Stimulated activated naive CD4-positive, alpha-beta T cell (primary cell): ENCODE measurements around the gene SRSF4.
"Not testable (repeated sequence)": the region's sequence is repeated elsewhere in the genome, so short reads cannot be mapped to it uniquely, and the experiment has no call there.

Experiments used
- DNase-seq, 6 experiments: peaks; one replicate each; lab custom pipeline; 2025; lab: John Stamatoyannopoulos, UW

Gene SRSF4

GRCh38 chr1:29124366-29125236 is 57.1 kb downstream of the SRSF4 start:
- peak in 5 of 6 experiments; percentile 16 to 55 (median 47) for DNase-seq

- DNase-seq = no peak
Measured at GRCh38 chr1:29123887-29124365, 57.8 kb downstream of the SRSF4 start, which contains the start of gene TMEM200B. Gene TMEM200B, minus strand, starts transcription at chr1:29123903. Its CDS starts 2,075 bp downstream, at chr1:29121828.

GRCh38 chr1:29123053-29123886 is 58.4 kb downstream of the SRSF4 start:
- peak in 3 of 6 experiments; percentile 20 to 42 (median 33) for DNase-seq

- peak in 1 of 6 experiments; percentile 38 for DNase-seq
Measured at GRCh38 chr1:29122682-29123052, 59.0 kb downstream of the SRSF4 start.

- DNase-seq = peak in 2 of 6 experiments; percentile 19
Measured at GRCh38 chr1:29121936-29122681, 59.6 kb downstream of the SRSF4 start.

- DNase-seq = no peak
Measured at GRCh38 chr1:29121516-29121935, 60.2 kb downstream of the SRSF4 start.

- DNase-seq = peak; percentile 31 to 57 (median 44)
Measured at GRCh38 chr1:29120947-29121485, 60.7 kb downstream of the SRSF4 start.

GRCh38 chr1:29120367-29120766 is 61.3 kb downstream of the SRSF4 start:
- no peak for DNase-seq

- DNase-seq = no peak
Measured at GRCh38 chr1:29119121-29119929, 62.4 kb downstream of the SRSF4 start.

- DNase-seq = no peak
Measured at GRCh38 chr1:29117381-29117780, 64.3 kb downstream of the SRSF4 start.

GRCh38 chr1:29114654-29115053 is 67.0 kb downstream of the SRSF4 start:
- no peak for DNase-seq

GRCh38 chr1:29113413-29114117 is 68.1 kb downstream of the SRSF4 start:
- DNase-seq = no peak

GRCh38 chr1:29112705-29113412 is 68.8 kb downstream of the SRSF4 start:
- DNase-seq = no peak

- not testable (repeated sequence) for DNase-seq
Measured at GRCh38 chr1:29108041-29108440, 73.7 kb downstream of the SRSF4 start.

- no peak for DNase-seq
Measured at GRCh38 chr1:29105822-29106221, 75.9 kb downstream of the SRSF4 start.

- no peak for DNase-seq
Measured at GRCh38 chr1:29100487-29100886, 81.2 kb downstream of the SRSF4 start.

GRCh38 chr1:29099286-29099685 is 82.4 kb downstream of the SRSF4 start:
- DNase-seq = no peak
